GM12892 (cell line): ENCODE results near the gene SLC28A1.

Source experiments
- DNase-seq: peaks from one replicate; pipeline ENCODE4 v3.0.0; 2011; ENCODE audit not compliant: insufficient read length
- FAIRE-seq: peaks from 2 replicates; lab custom pipeline; 2011; peaks lifted over from hg19 to GRCh38; lab: Jason Lieb, UNC
- POLR2A ChIP-seq: IDR thresholded peaks from 2 replicates; pipeline ENCODE4 v1.6.1; 2011; ENCODE audit warnings: low read depth, low read length, control low read depth
- POLR2AphosphoS5 ChIP-seq: IDR thresholded peaks from 2 replicates; pipeline ENCODE4 v1.6.1; 2011; ENCODE audit warnings: low read depth, low read length, control low read depth
- TAF1 ChIP-seq: IDR thresholded peaks from 2 replicates; pipeline ENCODE4 v1.6.1; 2011; ENCODE audit warnings: low read depth, mild to moderate bottlenecking, control low read depth, low read length, borderline replicate concordance

Gene SLC28A1

GRCh38 chr15:84955089-84955848, 70.8 kb downstream of the SLC28A1 start:
- FAIRE-seq (no peak), DNase-seq (no peak)
- TF ChIP-seq POLR2A (no peak), TAF1 (no peak), POLR2AphosphoS5 (no peak)

GRCh38 chr15:84956199-84956598, 71.7 kb downstream of the SLC28A1 start:
- TF ChIP-seq POLR2AphosphoS5: no peak
- no peak for TF ChIP-seq TAF1
- TF ChIP-seq POLR2A: no peak
- no peak for DNase-seq
- FAIRE-seq: no peak

DNA sequence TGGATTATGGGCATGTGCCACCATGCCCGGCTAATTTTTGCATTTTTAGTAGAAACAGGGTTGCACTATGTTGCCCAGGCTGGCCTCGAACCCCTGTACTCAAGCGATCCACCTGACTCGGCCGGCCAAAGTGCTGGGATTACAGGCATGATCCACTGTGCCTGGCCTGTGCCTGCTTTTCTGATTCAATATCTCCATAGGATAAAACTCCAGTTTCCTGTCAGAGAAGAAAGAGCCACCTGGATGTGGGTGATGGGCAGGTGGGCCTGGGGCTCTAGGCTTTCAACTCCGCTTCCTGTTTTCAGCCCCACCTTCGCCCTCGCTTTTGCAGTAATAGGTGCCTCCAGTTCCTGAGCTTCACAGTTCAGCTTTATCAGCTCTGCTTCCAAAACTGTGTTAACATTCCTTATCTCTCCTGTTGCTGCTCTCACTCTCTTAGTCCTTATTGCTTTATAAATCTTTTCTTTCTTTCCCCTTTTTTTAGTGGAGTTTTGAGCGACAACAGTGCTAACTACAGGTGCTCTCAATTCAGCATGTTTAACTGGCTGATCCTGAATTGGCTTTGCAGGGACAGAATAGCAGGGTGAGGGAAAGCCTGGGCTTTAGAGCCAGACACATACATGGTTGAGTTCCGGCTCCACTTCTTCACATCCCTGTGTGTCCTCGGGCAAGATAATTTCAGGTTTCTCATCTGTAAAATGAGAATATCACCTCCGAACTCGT, 76.1 kb downstream of the SLC28A1 start:
- TF ChIP-seq POLR2A: no peak
- no peak for TF ChIP-seq TAF1
- no peak for TF ChIP-seq POLR2AphosphoS5
- FAIRE-seq (no peak), DNase-seq (no peak)

- FAIRE-seq (no peak), DNase-seq (no peak)
Measured at GRCh38 chr15:84961114-84961452, 76.6 kb downstream of the SLC28A1 start.

GRCh38 chr15:84961707-84962106, 77.2 kb downstream of the SLC28A1 start:
- TF ChIP-seq TAF1: no peak
- no peak for TF ChIP-seq POLR2AphosphoS5
- TF ChIP-seq POLR2A: no peak
- DNase-seq: no peak
- no peak for FAIRE-seq

More at GRCh38 chr15:84961114-84961452, 76.6 kb downstream of the SLC28A1 start:
- TF ChIP-seq POLR2AphosphoS5 (no peak), TAF1 (no peak), POLR2A (no peak)

- TF ChIP-seq POLR2AphosphoS5: no peak
- TF ChIP-seq TAF1: no peak
- no peak for TF ChIP-seq POLR2A
- DNase-seq: no peak
- no peak for FAIRE-seq
Measured at GRCh38 chr15:84962955-84963354, 78.5 kb downstream of the SLC28A1 start.

GRCh38 chr15:84967380-84967779, 82.9 kb downstream of the SLC28A1 start:
- FAIRE-seq: no peak

DNA sequence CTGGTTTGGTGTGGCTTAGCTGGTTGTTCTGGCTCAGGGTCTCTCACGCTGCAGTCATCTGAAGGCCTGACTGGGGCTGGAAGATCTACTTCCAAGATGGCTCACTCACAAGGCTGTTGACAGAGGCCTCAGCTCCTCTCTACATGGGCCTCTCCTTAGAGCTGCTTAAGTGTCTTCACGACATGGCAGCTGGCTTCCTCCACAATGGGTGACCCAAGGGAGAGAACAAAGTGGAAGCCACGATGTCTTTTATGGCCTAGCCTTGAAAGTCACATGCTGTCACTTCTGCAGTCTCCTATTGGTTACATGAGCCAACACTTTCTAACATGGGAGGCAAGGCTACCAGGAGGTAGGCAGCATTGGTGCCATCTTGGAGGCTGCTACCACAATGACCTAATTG, 83.8 kb downstream of the SLC28A1 start:
- DNase-seq (no peak), FAIRE-seq (no peak)
- TF ChIP-seq POLR2AphosphoS5: no peak
- TF ChIP-seq TAF1: no peak
- no peak for TF ChIP-seq POLR2A

More at GRCh38 chr15:84967380-84967779, 82.9 kb downstream of the SLC28A1 start:
- TF ChIP-seq POLR2A: no peak
- TF ChIP-seq TAF1: no peak
- no peak for TF ChIP-seq POLR2AphosphoS5
- DNase-seq: no peak

- no peak for FAIRE-seq
- TF ChIP-seq TAF1 (no peak), POLR2AphosphoS5 (no peak), POLR2A (no peak)
- DNase-seq: no peak
Measured at GRCh38 chr15:84969257-84969656, 84.8 kb downstream of the SLC28A1 start.

DNA sequence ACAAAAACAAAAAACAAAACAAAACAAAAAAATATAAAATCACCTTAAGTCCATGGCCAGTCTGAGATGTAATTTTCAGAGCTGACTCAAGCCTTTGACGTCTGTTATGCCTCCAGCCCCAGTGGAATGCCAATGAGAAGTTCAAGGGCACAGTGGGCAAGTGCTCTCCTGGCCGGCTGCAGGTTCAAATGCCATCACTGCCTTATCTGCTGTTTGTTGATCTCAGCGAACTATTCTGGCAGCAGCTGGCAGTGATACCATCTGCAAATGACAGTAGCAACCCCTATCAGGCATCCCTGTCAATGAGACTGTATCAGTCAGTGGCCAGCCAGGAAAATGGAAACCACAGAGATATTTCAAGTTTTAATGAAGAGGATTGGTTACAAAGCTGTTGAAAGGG, 86.4 kb downstream of the SLC28A1 start:
- DNase-seq (no peak), FAIRE-seq (no peak)
- no peak for TF ChIP-seq POLR2A
- no peak for TF ChIP-seq TAF1
- TF ChIP-seq POLR2AphosphoS5: no peak

GRCh38 chr15:84973492-84974460, 89.3 kb downstream of the SLC28A1 start:
- FAIRE-seq (no peak), DNase-seq (no peak)
- no peak for TF ChIP-seq POLR2AphosphoS5
